NK-92 treated with Interleukin-12 subunit alpha and Interleukin-12 subunit beta, amount 100 ng/mL, for 24 hours (cell line): ENCODE measurements around the gene DEDD2.

Experiments
- DNase-seq: peaks from one replicate; lab custom pipeline; 2025; lab: John Stamatoyannopoulos, UW

Gene DEDD2

GRCh38 chr19:42198676-42199439 lies 18.6 kb downstream of the DEDD2 start:
- peak; percentile 86 for DNase-seq

- DNase-seq = no peak
Observed at GRCh38 chr19:42197375-42197817, 20.1 kb downstream of the DEDD2 start.

GRCh38 chr19:42196011-42197001 lies 21.2 kb downstream of the DEDD2 start:
- no peak for DNase-seq

GRCh38 chr19:42193706-42194105 lies 23.8 kb downstream of the DEDD2 start:
- DNase-seq = no peak

GRCh38 chr19:42193294-42193693 lies 24.2 kb downstream of the DEDD2 start:
- DNase-seq = no peak

GRCh38 chr19:42191855-42192254 lies 25.6 kb downstream of the DEDD2 start:
- DNase-seq = no peak

- no peak for DNase-seq
Observed at GRCh38 chr19:42191330-42191729, 26.1 kb downstream of the DEDD2 start.

GRCh38 chr19:42189133-42189532 lies 28.3 kb downstream of the DEDD2 start:
- no peak for DNase-seq

GRCh38 chr19:42188665-42189064 lies 28.8 kb downstream of the DEDD2 start:
- DNase-seq = no peak

- DNase-seq = peak; percentile 31
Observed at GRCh38 chr19:42185277-42185676, 32.2 kb downstream of the DEDD2 start.

GRCh38 chr19:42184401-42184861 lies 33.0 kb downstream of the DEDD2 start:
- DNase-seq = peak; percentile 53

- DNase-seq = no peak
Observed at GRCh38 chr19:42178791-42179674, 38.4 kb downstream of the DEDD2 start.

- DNase-seq = no peak
Observed at GRCh38 chr19:42177686-42178019, 39.8 kb downstream of the DEDD2 start.

GRCh38 chr19:42176990-42177685 lies 40.3 kb downstream of the DEDD2 start:
- DNase-seq = peak; percentile 50

- no peak for DNase-seq
Observed at GRCh38 chr19:42176649-42176989, 40.9 kb downstream of the DEDD2 start.

- DNase-seq = no peak
Observed at GRCh38 chr19:42175952-42176648, 41.4 kb downstream of the DEDD2 start.

- no peak for DNase-seq
Observed at GRCh38 chr19:42174958-42175734, 42.3 kb downstream of the DEDD2 start.

GRCh38 chr19:42174188-42174587 lies 43.3 kb downstream of the DEDD2 start:
- no peak for DNase-seq

GRCh38 chr19:42173695-42174094 lies 43.8 kb downstream of the DEDD2 start:
- no peak for DNase-seq

GRCh38 chr19:42172261-42172660 lies 45.2 kb downstream of the DEDD2 start:
- DNase-seq = no peak
